GM11168 (cell line): Measurements from ENCODE around the gene FAM107A.

Source experiments
- in situ Hi-C: fragments of 300-500 bp; cut with MboI; formaldehyde crosslinking; loops from one replicate; pipeline ENCODE4 v1.12.0; 2022; ENCODE audit warnings: low sequenced_read_pairs; ENCODE audit not compliant: unreplicated experiment

Gene FAM107A

DNA sequence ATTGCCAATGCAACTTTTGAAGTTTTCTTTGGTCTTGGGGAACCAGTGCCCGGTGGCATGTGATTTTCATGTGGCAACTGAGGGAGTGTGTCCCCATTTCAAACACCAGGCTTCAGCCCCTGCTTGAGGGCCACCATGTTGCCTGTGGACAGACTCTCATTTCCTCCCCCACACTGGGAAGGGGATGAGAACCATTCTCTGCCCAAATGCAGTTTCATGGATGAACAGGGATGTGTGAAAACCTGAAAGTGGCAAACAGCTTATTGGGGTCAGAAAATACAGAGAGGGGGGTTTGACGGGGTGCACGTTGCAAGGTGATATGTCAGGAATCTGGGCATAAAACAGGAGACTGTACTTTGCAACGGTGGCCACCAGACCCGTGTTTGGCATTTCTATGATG, 6.3 kb downstream of the FAM107A start:
- in situ Hi-C loops: no loop called here

- in situ Hi-C loops: no loop called here
Observed at GRCh38 chr3:58569287-58570001, 7.7 kb downstream of the FAM107A start.

DNA sequence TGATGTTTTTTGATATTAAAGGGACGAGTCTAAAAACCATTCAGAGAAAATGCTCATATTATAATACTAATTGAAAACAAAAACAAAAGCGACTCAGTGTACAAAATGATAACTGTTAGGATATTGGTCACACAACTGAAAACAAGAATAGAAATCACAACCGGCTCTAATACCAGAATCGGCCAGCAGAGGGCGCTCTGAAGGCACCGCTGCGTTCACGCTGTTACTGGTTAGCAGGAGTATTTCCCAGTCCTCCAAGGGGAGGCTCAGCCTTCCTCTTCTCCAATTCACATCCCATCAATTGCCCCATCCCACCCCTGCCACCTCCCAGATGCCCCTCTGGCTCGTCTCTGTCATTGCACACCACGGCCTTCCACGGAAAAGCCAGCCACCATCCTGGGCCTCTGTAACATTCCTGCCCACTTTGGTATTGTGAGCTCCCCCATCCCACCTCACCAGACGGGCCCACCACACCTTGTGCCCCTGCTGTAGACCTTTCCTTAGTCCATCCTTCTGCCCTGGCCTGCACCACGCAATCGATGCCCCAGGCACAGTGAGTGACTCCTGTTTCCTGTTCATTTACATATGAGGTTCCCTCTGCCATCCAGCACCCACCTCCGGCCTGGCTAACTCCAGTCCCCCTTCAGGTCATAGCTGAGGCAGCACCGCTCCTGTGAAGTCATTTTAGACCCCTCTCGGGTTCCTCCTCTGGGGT, 8.5 kb downstream of the FAM107A start:
- in situ Hi-C loops: no loop called here

DNA sequence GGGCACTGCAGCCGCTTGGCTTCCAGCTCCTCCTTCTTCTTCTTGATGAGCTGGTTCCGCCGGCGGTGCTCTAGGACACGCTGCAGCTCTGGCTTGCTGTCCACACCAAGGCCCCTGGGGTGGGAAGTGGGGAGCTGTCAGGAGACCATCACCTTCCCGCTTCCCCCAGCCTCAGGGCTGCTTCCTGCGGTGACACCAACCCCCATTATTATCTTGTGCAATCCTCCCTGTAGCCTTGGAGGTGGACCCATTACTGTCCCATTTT, 10.0 kb downstream of the FAM107A start:
- in situ Hi-C loops: no loop called here

GRCh38 chr3:58566398-58567250, 10.6 kb downstream of the FAM107A start:
- in situ Hi-C loops: no loop called here

- in situ Hi-C loops: no loop called here
Observed at GRCh38 chr3:58565621-58566397, 11.4 kb downstream of the FAM107A start.

DNA sequence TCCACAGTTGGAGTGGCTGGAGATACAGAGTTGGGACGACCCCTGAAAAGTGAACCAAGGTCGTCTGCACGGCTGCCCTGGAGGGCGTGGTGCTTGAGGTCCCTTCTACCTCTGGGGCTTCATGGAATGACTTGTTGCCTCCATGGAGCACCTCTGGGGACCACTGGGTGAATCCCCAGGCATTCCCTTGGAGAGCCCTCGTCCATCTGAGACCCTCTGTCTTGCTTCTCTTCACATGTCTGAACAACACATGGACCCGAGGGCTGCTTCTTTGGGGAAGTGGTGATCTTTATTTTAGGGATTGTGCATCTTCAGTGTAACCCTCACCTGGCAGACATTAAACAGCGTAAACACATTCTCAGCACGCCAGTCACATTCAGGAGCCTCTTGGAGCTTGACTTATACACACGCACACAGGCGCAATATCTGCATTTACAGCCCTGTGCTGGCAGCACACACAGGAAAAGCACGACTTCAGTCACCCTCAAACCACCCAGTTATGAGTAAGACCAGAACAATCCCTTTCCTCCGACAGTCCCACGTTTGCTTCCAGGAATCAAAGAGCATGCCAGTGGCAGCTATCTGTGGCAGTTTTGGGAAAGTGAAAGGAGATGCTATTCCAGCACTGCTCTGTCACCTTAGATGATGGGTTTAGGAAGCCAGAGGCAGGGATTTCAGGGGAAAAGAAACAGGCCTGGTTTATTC, 12.6 kb downstream of the FAM107A start:
- in situ Hi-C loops: no loop called here

DNA sequence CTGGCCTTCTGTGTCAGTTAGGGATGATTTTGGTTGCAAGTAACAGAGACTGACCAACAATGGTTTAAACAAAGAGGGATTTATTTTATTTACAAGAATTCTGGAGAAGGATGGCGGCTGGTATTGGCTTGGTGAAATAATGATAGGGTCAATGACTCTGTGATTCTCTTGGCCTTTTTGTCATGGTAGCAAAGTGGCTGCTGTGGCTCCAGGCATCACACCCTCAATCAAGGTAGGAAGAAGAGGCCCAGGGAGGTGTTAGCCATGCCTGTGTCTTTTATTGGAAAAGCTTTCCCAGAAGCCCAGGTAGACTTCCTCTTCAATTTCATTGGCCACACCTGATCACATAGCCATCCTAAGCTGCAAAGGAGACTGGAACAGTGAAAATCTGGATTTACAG, 13.1 kb downstream of the FAM107A start:
- in situ Hi-C loops: no loop called here

DNA sequence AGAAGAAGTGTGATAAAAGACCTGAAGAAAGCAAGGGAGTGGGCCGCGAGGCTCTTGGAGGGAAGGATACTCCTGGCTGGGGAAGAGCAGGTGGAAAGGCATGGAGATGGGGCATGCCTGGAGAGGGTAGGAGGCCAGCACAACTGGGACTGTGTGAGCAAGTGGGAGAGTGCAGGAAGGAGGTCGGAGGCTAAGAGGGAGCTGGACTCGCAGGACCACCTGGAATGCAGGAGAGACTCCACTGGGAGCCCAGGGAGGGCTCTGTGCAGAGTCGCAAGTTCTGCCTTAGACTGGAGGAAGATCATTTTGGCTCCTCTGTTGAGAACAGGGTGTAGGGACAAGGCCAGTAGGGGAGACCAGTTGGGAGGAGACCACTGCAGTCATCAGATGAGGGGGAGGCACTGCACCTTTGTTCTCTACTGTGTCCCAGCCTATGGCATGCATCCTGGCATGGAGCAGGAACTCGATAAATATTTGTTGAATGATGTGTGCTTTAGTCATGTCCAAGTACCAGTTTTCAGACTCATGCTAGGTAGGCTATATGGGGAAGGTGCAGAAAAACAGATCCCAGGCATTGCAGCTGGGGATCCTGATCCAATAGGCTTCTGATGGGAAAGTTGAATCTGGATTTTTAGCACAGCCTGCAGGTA, 13.7 kb downstream of the FAM107A start:
- in situ Hi-C loops: no loop called here

GRCh38 chr3:58562498-58562897, 14.7 kb downstream of the FAM107A start:
- in situ Hi-C loops: no loop called here

DNA sequence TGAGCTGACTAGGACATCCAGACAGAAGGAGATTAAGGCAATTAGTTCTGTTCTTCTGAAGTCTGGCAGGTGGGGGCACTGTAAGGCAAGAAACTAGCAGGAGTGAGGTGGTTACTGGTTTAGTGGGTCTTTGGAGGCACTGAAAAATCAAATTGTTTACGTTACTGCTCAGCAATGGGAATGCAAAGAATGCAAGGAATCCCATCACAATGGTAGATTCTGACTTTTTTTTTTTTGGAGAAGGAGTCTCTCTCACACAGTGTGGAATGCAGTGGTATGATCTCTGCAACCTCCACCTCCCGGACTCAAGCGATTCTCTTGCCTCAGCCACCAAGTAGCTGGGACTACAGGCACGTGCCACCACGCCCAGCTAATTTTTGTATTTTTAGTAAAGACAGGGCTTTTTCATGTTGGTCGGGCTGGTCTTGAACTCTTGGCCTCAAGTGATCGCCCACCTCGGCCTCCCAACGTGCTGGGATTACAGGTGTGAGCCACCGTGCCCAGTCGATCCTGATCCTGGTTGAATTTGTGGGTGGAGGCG, 16.4 kb downstream of the FAM107A start:
- in situ Hi-C loops: no loop called here

DNA sequence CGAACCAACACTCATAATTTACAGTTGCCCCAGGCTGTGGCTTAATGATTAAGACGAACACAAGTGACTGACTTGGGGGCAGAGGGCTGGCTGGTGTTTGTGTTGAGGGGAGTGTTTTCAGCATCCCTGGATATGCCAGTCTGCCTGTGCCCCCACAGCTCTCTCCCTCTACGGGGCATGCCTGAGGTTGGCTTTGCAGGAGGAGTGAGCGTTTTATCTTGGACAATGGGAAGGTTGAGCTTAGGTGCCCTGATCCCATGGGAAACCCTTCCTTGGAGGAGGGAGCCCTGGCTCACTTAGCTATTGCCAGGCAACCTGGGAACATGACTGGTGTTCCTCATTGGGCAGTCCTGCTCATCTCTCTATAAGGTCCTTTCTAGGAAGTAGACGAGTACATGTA, 17.6 kb downstream of the FAM107A start:
- in situ Hi-C loops: no loop called here

DNA sequence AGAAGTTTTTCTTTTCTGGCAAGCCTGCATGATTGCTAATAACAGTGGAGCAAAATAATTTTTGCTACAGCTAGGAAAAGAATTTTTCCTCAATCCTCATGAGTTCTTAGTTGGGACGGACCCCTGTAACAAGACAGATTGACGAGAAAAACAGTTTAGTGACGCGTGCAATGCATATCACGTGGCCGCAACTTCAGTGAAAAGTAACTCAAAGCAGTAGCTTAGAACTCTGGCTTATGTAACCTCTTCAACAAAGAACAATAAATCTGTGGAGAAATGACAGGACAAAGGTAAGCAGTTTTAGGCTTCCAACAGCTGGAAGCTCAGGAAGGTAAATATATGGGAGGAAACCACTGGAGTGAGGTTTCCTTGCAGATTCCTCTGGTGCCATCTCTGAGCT, 19.7 kb downstream of the FAM107A start:
- in situ Hi-C loops: no loop called here

DNA sequence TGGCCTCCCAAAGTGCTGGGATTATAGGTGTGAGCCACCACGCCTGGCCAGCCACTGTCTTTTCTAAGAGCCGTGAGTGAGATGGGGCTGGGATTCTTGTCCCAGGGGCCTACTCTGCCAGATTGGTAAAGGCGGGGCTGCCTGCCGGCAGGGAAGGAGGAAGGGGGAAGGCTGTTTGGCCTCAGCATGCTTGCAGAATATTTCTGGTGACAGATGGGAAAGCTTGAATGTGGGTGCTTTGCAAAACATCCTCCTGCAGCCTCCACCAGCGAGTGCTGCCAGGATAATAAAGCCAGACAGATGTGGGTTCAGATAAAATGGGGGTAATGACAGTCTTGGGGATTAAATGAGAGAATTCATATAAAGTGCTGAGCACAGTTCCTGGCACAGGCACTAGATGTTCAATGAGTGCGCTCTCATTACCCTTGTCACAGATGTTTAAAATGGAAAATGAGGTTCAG, 20.4 kb downstream of the FAM107A start:
- in situ Hi-C loops: no loop called here

- in situ Hi-C loops: no loop called here
Observed at GRCh38 chr3:58556001-58556400, 21.2 kb downstream of the FAM107A start.

GRCh38 chr3:58555203-58555602, 22.0 kb downstream of the FAM107A start:
- in situ Hi-C loops: no loop called here

GRCh38 chr3:58553003-58553402, 24.2 kb downstream of the FAM107A start:
- in situ Hi-C loops: no loop called here

DNA sequence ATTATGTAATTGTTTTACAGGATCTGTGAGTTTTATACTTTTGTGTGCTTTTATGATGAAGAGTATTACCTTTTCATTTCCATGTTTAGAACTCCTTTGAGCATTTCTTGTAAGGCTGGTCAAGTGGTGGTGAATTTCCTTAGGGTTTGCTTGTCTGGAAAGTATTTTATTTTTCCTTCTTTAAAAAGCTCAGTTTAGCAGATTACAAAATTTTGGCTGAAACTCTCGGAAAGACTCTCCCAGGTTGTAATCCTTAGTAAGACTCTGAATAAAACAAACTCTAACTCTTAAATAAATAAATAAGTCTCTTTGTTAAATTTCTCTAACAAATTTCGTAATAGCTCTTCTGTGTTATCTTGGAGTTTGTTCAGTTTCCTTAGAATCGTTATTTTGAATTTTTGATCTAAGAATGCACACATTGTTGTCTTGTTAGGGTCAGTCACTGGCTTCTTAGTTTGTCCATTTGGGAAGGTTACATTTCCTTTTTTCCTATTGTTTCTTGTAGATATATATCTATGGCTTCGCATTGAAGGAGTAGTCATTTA, 25.5 kb downstream of the FAM107A start:
- in situ Hi-C loops: no loop called here

DNA sequence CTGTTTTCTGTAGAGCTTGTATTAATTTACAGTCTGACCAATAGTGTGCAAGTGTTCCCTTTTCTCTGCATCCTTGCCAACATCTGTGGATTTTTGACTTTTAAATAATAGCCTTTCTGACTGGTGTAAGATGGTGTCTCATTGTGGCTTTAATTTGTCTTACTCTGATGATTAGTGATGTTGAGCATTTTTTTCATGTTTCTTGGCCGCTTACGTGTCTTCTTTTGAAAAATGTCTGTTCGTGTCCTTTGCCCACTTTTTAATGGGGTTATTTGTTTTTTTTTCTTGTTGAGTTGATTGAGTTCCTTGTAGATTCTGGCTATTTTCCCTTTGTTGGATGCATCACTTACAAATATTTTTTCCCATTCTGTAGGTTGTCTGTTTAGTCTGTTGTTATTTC, 32.6 kb downstream of the FAM107A start:
- in situ Hi-C loops: no loop called here
